ENCODE measurements around the gene PDE6B.

The PDE6B gene

DNA sequence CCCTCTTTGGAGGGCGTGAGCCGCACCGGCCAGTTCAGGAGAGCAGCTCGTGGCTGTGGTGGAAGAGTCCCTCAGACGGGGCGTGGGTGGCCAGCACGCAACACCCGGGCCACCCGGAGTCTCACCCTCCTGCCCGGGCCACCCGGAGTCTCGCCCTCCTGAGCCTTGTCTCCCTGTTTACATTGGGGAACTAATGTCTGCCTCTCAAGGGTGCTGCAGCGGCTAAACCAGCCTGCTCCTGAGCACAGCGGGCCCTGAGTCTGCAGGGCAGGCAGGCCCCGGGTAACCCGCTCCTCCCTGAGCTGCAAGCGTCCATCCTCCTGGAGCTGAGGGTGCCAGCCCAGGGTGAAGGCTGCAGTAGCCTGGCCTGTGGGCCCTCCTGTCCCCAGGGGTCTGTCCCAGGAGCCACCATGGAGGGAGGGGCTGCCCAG lies 3.0 kb downstream of the PDE6B start:
- TF ChIP-seq, protein P1, sequence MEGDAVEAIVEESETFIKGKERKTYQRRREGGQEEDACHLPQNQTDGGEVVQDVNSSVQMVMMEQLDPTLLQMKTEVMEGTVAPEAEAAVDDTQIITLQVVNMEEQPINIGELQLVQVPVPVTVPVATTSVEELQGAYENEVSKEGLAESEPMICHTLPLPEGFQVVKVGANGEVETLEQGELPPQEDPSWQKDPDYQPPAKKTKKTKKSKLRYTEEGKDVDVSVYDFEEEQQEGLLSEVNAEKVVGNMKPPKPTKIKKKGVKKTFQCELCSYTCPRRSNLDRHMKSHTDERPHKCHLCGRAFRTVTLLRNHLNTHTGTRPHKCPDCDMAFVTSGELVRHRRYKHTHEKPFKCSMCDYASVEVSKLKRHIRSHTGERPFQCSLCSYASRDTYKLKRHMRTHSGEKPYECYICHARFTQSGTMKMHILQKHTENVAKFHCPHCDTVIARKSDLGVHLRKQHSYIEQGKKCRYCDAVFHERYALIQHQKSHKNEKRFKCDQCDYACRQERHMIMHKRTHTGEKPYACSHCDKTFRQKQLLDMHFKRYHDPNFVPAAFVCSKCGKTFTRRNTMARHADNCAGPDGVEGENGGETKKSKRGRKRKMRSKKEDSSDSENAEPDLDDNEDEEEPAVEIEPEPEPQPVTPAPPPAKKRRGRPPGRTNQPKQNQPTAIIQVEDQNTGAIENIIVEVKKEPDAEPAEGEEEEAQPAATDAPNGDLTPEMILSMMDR (IDR thresholded peaks at IDR 0.05) = no peak

DNA sequence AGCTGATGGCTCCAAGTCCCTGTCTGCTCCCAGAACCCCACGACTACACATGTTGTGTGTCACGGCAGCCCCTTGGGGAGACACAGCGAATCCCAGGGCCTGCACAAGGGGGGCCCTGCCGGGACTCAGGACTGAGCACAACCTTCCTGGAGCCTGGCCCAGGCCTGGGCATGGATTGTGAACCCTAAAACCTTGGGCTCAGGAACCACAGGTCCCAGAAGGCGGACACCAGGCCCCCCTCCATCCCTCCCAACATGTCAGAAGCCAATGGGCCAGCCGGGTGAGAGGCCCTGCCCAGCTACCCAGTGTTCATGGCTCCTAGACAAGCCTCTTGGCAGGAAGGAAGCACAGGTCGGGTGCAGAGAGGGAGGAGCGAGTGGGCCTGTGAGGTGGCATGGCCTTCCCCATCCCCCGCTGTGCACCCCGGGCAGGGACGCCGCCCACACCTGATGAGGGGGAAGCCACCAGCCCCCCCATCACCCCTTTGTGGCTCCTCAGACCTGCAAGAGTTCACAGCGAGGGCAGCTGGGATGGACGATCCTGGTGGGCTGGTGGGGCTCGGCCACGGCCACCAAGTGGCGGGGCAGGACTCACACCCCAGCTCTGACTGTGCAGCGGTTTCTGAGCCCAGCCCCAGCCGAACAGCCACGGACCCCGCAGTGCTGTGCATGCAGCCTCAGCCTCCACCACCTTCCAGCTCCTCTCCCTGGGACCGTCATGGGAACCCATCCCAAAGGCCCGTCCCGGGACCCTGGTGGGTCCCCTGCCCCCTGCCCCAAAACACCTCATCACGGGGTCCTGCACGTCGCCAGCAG lies 3.7 kb downstream of the PDE6B start:
- TF ChIP-seq, protein P1 (IDR thresholded peaks at IDR 0.05) = no peak

DNA sequence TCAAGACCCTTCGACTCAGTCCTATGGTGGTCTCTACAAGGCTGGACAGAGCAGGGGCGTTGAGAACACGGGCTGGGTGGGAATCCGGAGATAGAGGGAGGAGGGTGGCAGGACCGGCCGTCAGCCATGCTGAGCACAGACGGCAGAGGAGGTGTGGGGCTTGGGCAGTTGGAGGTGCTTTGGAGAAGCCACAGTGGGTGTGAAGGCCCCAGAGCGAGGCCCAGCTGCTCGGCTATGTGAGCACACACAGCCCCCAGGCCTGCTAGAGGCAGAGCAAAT lies 4.2 kb downstream of the PDE6B start:
- TF ChIP-seq, protein P1 (IDR thresholded peaks at IDR 0.05) = no peak

DNA sequence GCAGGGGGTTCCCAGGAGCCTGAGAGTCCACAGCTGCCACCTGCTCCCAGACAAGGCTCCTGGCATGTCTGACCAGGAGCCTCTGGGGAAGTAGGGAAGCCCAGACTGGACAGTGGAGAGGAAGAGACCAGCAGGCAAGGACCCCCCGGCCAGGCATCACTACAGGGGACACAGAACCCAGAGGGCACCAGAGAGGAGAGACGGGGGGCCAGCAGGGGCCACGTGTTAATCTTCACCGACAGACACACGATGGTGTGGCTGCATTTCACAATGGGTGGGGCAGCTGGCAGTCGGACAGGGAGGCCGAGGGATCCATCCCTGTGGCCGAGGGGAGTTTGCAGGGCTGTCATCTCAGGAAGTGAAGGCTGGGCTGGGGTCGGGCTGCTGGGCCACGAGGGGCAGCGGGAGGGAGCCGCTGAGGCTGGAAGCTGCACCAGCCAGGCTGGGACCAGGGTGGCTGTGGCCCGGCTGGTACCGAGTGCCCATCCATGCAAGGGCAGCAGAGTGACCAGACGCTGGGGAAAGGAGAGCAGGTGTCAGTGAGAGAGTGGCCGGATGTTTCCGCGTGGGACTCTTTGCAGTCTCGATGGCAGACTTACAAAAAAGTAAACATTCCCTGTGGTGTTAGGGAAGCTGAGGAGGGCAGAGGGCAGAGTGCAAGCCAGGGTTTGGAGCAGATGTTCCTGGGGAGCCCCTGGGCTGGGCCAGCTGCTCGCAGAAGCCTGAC lies 4.7 kb downstream of the PDE6B start:
- TF ChIP-seq, protein P1 (IDR thresholded peaks at IDR 0.05) = no peak

DNA sequence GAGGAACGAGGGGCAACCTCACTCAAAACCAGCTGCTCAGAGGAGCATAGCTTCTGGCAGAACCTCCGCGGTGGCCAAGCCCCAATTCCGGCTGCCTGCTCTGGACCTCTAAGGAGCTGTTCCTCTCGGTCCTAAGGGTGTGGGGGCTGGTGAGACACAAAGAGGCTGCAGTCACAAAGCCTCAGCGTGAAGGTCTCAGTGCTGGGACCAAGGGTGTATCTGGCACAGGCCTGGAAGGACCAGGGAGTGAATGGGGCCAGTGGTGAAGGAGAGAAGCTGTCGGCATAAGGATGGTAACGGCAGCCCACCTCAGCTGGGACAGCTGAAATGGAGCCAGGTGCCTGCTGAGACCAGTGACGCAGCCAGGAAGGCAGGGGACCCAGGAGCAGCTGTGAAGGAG lies 5.3 kb downstream of the PDE6B start:
- TF ChIP-seq, protein P1 (IDR thresholded peaks at IDR 0.05) = no peak

DNA sequence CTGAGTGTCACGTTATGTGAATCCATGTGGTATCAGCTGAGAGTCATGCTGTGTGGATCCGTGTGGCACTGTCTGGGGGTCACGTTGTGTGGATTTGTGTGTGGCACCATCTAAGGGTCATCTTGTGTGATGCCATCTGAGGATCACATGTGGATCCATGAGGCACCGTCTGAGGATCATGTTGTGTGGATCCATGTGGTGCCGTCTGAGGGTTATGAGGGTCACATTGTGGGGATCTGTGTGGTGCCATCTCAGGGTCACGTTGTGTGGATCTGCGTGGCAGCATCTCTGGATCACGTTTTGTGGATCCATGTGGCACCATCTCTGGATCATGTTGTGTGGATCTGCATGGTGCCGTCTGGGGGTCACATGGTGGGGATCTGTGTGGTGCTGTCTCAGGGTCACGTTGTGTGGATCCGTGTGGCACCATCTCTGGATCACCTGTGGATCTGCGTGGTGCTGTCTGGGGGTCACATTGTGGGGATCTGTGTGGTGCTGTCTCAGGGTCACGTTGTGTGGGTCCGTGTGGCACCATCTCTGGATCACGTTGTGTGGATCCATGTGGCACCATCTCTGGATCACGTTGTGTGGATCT lies 6.9 kb downstream of the PDE6B start:
- TF ChIP-seq, protein P1 (IDR thresholded peaks at IDR 0.05) = no peak

DNA sequence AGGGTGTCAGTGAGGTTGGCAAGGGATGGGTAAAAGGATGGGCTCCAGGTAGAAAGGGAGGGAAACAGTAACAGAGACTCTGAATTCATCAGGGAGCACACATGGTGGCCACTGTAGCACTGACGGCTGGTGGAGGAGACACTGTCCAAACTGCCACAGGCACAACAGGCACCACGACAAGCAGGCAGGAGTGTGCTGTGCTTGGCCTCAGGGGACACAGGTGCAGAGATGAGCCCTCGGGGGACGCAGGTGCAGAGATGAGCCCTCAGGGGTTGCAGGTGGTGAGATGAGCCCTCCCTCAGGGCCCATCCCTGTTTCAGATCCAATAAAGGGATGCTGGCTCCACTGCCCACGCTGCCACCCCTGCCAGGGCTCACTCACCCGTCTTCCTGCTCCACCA lies 7.6 kb downstream of the PDE6B start:
- TF ChIP-seq, protein P1 (IDR thresholded peaks at IDR 0.05) = no peak

Data from LNCAP (cell line).